ENCODE data around the gene PEX14.

Gene PEX14

DNA sequence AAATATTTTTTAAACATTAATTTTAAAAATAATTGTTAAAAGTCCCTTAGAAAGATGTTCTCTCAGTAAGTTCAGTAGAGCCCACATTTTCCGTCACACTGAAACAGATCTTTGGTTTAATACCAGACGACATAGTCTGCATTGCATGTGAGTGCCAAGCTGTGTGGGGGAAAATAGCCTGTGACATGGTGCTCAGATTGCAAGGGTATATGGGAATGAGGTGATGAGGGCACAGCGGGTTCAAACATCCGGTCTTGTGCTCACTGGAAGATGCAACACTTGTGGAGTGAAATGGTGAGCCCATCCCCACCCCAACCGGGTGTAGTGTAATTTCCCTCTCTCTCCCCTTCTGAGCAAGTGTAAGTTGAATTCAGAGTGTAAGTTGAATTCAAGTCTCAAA, 114.3 kb downstream of the PEX14 start:
- DNase-seq (ENCODE audit: low read depth in 1 of 2, low spot score in 1 of 2): no peak

DNA sequence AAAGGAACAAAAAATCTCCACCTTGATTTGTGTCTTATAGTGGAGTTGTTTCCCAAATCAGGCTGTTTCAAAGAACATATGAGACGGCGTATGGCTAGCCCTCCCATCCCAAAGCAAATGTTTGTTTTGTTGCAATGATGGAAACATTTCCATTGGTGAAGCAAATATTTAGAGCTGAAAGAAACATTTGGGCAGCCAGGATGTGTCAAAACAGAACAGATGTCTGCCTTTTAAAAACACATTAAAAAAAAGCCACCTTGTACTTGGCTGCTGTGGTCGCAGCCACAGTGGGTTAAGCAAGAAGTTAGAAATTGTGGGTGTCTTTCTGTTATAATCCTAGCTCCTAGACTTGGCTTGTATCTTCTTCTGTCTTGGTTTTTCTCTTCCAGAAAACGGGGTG, 116.3 kb downstream of the PEX14 start:
- no peak for DNase-seq (ENCODE audit: low read depth in 1 of 2, low spot score in 1 of 2)

DNA sequence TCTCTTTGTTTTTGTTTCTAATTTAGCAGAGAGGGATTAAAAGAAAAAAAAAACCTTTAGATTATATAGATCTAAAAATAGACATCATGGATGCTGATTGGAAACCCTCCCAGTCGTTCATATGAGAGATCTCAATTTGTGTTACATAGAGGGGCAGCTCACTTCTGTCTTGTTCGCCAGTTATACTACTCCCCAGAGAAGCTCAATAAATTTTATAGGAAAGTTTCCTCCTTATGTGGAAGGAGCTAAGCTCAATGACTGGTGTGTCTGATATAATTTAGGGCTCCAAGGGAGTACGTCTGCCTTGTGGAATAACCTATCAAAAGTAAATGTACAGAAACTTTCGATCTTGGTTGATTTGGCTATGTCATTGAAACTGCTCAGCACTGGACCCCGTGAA, 117.6 kb downstream of the PEX14 start:
- no peak for DNase-seq (ENCODE audit: low read depth in 1 of 2, low spot score in 1 of 2)

DNA sequence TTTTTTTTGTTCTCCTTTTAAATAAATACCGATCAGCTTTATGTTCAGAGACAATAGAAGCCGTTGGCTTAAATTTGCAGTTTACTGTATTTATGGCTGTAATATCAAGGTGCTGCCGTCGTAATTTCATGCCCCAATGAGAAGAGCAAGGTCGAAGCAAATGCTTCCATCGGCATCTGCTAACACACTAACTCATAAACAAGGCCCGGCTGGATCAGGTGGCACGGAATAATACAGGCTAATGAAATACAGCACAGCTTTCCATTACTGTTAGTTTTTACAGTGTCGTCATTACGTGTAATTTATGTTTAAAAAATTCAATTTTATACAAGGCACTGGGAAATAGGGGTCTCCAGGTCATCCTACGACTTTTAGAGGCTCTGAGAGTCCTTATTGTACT, 119.0 kb downstream of the PEX14 start:
- no peak for DNase-seq (ENCODE audit: low read depth in 1 of 2, low spot score in 1 of 2)

DNA sequence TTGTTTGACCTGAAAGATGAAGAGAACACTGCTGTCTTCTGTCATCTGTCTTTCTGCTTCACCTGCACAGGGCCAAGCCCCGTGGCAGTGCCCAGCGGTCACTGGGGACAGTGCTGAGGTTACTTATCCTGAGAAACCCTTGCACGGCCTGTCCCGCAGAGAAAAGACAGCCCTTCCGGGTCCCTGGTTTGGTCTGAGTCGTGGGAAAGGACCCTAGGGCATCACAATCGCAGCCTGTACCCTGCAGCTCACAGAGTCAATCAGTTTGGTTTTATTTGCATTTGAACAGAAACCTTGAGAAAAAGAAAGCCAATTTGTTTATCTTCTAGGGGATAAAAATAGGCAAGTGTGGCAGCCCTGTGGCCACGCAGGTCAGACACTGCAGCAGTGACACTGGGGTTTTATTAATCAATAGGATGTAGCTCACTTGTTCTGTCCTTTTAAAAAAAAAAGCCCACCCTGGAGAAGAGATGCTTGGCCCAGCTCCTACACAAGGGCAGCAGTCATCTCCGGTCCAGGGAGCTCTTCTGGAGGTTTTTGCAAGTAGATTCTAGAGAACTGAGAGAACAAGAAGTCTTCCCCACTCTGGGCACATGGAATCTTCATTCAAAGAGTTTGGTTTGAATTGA, 120.0 kb downstream of the PEX14 start:
- DNase-seq (ENCODE audit: low read depth in 1 of 2, low spot score in 1 of 2): no peak

DNA sequence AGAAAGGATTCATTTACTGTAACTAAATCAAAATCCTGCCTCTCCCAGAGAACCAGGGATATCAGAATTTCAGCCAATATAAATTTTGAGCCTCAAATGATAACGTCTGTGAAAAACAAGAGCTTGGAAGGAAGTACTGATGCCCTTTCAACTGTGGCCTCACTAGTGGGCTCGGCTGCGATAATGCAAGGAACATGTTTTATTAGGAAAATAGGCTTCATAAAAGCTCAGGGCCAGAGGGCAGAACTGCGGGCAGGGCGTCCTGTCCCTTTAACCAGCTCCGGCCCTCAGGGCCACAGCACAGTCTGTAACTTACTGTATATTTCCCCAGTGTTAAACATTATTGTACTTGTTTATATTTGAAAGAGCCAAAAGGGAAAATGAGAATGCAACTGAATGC, 122.0 kb downstream of the PEX14 start:
- no peak for DNase-seq (ENCODE audit: low read depth in 1 of 2, low spot score in 1 of 2)

DNA sequence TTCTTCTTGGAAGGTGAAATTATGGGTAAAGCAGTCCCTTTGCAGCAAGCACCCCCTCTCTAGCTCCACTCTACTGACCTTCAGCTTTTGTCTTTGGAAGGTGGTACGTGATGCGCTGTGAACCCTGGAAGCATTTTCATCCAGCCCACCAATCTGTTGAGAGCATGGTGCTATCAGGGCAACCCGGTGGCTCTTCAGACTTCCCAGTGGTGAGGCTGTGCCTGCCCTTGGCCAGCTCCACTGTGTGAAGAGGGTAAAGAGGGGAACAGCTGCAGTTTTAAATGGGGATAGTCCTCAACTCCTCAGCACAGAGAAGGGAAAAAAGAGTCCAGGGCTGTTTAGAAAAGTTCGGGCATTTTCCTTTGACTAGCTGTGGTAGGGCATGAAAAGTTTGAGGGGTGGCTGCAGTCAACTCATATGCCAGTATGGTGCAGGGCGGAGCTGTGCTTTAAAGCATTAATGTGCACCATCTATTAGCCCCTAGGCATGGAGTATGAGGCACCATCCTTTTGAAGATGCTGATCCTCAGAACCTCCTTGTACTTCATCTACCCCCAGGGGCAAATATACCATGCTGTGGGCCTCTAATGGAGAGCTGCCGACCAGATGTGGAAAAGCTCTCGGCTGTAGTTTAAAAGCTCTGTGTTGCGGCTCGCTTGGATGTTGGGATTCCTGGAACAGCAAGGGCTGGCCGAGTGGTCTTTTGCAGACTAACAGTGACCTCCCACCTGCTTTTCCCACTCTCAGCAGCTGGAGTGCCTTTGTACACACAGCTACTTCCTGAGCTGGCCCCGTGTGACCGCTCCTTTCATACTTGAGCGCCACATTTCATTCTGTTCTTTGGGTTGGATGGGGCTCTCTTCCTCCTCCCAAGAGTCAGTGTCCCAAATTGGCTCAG, 123.0 kb downstream of the PEX14 start:
- no peak for DNase-seq (ENCODE audit: low read depth in 1 of 2, low spot score in 1 of 2)

DNA sequence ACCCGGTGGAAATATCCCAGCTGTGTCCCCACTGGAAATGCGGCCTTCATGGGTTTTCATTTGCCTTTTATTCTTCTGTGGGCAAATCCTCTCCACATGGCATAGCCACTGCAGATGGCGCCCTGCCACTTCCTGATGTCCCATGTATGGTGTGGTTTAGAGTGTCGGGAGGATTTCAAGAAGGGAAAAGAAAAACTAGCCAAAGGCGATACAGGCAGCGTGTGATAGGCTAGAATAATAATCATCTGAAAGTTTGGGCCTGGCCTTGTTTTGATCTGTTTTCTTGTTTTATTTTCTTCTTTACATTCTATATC, 123.6 kb downstream of the PEX14 start:
- DNase-seq (ENCODE audit: low read depth in 1 of 2, low spot score in 1 of 2): no peak

DNA sequence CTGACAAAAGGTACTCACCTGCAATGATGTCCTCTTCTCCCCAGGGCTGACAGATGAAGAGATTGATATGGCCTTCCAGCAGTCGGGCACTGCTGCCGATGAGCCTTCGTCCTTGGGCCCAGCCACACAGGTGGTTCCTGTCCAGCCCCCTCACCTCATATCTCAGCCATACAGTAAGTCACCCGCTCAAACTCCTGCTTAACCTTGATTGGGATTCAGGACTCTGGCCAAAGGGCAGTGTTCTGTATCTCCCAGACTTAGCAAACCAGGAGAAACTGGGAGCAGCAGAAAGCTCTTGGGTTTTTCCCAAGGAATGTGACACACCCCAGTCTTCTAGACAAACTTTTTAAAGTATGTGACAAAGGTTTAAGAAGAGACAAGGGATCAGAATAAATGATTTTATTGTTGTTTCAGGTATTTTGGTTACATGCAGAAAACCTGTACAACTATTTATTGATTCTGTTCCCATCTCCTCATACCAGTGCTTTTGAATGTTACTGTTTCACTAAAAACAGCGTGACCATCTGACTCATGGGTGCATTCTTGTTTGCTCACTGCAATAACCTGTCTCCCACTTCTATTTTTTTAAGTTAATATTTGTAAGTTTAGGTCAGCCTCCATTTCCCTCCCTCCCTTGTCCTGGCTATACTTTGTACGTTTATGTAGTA, 124.6 kb downstream of the PEX14 start:
- no peak for DNase-seq (ENCODE audit: low read depth in 1 of 2, low spot score in 1 of 2)

DNA sequence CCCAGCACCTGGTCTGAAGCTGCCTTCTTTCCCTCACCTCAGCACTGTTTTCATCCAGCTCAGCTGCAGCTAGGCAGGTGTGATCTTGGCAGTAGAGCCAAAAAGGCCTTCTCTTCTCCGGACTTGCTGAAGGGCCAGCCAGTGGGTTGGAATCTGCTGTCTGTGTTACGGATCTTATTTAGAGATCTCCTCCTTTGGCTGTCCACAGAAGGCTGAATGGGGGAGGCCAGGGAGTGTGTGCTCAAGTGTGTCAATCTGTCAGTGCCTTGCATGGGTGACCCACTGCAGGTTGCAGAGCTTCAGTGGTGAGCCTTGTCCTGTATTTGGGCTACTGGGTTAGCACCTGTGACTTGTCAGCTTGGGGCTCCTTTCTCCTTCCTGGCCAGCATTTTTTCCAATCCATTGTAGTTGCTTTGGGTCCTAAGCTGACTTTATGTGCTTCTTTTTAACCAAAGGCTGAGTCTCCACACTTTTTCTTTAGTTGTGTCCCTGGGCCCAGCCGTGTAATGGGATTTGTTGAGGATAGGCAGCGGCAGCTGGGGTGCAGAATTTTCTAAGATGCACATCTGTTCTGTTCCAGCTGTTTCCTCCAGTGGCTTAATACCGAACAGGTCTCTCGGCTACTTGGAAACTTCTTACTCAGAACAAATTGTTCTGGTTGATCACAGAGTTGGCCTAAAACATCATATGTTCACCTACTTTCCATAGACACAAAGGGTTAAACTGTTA, 126.8 kb downstream of the PEX14 start:
- no peak for DNase-seq (ENCODE audit: low read depth in 1 of 2, low spot score in 1 of 2)

DNA sequence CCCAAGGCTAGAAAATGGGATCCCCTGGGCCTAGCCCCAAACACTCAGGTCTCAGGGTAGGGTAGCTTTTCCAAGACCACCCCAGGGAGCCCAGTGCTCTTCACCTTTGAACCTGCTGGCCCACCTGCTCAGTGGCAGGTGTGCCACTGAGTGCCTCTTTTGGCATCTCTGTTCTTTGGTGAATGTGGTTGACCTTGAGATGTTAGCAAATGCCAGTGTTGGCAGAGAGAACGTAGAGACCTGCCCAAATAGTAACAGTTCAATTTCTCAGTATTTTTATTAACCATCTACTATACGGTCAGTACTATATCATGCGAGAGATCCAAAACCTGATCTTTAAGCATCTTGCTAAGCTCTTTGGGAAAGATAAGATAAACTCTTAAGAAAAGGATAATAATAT, 128.2 kb downstream of the PEX14 start:
- no peak for DNase-seq (ENCODE audit: low read depth in 1 of 2, low spot score in 1 of 2)

DNA sequence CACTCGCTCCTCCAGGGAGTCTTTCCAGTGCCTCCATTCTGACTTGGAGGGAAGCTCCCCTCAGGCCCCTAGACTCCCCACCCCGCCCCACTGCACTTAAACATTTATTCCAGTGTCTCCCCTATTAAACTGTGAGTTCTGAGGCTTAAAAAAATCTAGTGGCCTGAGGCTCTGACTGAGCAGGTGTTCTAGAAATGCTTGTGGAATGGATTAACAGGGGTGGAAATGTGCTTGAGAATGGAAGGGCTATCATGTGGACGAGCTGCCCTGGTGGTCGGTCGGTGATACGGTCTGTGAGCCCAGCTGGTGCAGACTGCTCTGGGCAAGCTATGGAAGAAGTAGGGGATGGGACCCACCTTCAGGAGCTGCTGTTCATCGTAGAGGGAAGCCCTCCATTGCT, 130.2 kb downstream of the PEX14 start:
- DNase-seq (ENCODE audit: low read depth in 1 of 2, low spot score in 1 of 2): no peak

DNA sequence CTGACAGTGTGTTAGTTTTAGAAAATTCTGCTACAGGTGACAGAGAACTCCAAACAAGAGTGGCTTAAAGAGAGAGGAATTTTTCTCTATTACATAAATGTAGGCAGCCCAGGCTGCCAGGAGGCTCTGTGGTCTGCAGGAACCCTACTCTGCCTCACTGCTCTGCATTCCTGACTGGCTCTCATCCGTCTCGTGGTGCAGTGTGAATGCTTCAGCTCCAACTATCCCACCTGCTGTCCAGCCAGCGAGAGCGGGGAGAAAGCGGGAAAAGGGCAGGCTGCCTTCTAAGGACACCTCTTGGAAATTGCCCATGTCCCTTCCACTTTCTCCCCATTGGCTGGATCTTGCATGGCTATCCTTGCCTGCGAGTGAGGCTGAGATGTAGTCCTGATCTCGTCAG, 131.3 kb downstream of the PEX14 start:
- DNase-seq (ENCODE audit: low read depth in 1 of 2, low spot score in 1 of 2): no peak

DNA sequence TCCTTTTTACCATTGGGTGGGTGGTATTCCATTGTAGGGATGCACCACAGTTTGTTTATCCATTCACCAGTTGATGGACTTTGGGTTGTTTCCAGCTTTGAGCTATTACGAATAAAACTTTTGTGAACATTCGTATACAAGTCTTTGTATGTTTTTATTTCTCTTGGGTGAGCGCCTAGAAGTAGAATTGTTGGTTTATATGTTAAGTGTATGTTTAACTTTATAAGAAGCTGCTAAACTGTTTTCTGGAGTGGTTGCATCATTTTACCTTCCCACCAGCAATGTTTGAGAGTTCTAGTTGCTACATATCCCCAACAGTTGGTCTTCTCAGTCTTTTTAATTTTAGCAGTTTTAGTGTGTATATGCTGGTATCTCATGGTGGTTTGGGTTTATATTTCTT, 132.5 kb downstream of the PEX14 start:
- DNase-seq (ENCODE audit: low read depth in 1 of 2, low spot score in 1 of 2): no peak

DNA sequence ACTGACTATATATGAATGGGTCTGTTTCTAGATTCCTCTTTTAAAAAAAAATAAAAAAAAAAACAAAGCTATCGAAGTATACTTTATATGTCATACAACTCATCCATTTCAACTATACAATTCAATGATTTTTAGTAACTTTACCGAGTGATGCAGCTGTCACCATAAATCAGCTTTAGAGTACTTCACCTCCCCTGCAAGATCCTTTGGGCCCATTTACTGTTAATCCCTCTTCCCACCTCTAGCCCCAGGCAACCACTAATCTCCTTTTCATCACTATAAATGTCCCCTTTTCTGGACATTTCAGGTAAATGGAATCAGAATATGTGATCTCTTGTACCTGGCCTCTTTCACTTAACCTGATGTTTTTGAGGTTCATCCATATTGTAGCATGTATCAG, 133.9 kb downstream of the PEX14 start:
- no peak for DNase-seq (ENCODE audit: low read depth in 1 of 2, low spot score in 1 of 2)

DNA sequence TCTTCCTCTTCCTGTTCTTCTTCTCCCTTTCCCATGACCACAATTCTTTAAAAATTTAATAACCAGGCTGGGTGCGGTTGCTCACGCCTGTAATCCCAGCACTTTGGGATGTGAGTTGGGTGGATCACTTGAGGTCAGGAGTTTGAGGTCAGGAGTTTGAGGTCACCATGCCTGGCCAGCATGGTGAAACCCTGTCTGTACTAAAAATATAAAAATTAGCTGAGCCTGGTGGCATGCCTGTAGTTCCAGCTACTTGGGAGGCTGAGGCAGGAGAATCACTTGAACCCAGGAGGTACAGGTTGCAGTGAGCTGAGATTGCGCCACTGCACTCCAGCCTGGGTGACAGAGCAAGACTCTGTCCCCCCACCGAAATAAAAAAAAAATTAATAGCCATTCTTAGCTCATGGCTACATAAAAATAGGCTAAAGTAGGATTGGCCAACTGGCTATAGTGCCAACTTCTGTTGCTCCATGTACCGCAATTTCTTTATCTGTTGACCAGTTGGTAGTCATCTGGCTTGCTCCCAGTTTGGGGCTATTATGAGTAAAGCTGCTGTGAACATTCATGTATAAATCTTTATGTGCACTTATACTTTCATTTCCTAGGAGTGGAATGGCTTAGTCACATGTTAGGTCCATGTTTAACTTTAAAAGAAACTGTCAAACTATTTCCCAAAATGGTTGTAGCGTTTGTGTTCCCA, 136.3 kb downstream of the PEX14 start:
- no peak for DNase-seq (ENCODE audit: low read depth in 1 of 2, low spot score in 1 of 2)

DNA sequence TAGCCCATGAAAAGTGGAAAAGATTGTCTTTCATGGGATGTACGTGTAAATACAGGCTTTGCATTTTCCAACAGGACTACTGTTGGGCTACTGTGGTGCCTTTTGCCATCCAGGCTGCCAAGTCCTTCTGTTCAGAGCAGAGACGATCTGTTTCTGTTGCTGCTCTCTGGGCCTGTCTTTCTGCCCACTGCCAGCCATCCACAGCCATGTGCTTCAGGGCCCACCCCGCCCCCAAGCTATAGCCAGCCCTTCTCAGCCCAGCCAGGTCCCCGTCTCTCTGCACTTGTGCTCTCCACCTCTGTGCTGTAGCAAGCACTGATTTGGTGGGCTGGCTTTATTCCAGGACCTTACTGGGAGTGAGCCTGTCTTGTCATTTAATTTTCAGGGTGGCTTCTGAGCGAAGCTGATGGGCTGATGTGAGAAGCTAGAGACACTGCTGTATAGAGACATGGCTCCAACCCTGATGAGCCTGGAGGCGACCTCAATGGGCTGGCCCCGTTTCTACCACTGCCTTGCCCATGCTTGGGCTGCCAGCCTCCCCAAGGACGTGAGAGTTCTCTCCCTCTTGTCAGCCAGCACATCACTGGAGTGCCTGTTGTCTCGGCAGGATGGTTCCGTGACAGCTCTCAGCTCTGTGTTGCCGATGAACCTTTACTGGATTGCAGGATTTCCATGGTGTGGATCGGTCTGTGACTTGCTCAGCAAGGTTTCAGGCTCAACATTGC, 137.8 kb downstream of the PEX14 start:
- DNase-seq (ENCODE audit: low read depth in 1 of 2, low spot score in 1 of 2): no peak

DNA sequence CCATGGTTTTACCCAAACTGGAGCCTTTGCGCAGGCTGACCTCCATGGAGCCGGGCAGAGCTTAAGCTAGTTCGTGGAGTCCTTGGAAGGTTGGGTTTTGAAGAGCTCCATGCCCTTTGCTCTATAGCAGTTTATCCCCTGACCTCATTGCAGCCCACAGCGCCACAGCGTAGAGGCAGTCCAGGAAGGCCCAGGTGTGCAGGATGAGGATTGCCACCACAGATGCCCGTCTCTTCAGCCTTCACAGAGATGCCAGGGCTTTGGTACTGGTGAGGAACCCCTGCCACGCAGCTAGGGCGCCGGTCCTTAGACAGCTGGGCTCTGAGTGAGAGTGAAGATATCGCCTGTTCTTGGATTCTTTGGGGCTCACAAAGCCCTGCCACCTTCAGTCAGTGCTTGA, 138.6 kb downstream of the PEX14 start:
- DNase-seq (ENCODE audit: low read depth in 1 of 2, low spot score in 1 of 2): no peak

DNA sequence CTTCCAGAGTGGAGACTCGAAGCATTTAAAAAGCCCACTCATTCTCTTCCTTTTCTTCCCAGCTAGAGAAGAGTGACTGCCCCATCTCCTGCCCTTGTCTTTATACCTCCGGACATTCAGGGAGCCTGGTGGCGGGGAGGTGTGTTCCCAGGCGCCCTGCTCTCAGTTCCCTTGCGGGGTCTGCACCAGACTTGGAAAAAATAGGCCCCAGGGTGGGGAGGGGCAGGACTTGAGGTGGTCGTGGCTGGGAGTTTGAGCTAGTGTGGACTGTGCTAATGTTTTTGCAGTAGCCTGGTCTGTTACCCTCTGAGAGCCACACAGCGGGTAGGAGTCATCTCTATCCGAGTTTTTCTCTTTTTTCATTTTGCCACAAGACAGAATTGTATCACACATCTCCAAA, 139.1 kb downstream of the PEX14 start:
- no peak for DNase-seq (ENCODE audit: low read depth in 1 of 2, low spot score in 1 of 2)

DNA sequence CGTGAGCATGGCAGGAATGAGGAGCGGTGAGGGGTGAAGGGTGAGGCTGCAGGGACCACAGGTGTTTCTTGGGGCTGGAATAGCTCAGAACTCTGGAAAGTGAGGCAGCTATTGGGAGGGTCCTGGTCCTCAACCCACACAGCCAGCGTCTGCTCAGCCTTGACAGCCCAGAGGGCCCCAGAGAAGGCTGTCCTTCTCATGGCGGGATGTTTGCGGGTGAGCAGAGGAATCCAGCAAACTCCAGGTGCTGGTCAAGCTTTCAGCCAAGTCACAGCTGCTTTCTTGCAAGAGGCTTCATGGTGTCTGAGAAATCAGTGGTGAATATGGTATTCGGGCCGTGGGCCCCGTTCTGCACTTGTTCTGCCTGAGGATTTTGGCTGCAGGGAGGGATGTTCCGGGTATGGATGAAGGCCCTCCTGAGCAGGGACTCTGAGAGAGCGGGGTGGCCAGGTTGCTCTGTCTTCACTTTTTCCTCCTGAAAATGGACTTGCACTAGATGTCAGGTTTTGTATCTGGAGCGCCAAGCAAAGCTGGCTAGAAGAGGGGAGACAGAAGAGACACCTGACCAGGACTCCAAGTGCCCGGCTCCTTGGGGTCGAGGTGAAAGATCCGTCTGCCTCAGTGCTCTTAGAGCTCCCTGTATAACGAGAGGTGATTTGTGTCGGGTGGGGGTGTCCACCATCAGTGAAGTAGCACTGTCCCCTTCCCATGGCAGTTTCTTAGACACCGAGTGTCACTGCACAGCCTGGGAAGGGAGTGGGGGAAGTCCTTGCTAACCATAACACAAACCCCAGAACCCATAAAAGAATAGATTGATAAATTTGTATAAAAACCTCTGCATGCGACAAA, 139.9 kb downstream of the PEX14 start:
- DNase-seq (ENCODE audit: low read depth in 1 of 2, low spot score in 1 of 2): no peak

All from activated CD4-positive, alpha-beta T cell treated with anti-CD3 and anti-CD28 coated beads, Interleukin-2, amount 50 U/mL, for 24 hours (primary cell).